Measurements from ENCODE around the gene KLHDC8A. TPM values are rescaled to one million over a fixed set of nuclear protein-coding genes. Genes with fewer than 3 reads are reported as not detected.

The KLHDC8A gene
- total RNA-seq, 2 experiments from 2014 or later, result not detected

DNA sequence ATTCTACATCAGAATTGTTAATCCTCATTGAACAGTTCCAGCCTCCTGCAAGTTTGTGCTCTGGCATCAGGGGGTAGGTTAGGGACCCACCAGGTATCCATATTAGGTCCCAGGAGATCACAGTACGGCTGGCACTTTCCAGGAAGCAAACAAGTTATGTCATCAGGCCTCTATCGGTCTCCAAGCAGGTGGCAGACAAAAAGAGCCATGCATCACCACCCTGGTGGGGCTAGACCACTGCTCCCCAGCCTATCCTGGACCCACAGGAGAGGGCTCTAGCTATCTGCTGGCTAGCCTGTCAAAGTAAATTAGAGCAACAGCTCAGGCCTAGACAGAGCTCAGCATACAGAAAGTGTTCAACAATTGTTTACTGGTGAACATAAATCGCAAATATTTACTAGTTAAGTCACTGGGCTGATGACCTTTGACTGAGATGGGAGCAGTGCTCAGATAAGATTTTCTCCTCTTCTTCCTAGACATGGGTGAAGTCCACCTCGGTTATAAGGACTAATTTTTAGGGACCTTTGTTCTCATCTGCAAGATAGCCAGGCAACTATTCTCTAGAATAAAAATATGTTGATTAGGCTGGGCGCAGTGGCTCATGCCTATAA is 41.6 kb downstream of the KLHDC8A start:
- ATAC-seq, result no peak
- peak overlapping the region; percentile 98 for H3K27ac Mint-ChIP-seq
- peaks cover 6% of the 10 kb centered on the region for H3K36me3 Mint-ChIP-seq (ENCODE audit: low read depth)
- H3K4me3 Mint-ChIP-seq, result peak overlapping the region; percentile 81
- TF ChIP-seq, protein P1, sequence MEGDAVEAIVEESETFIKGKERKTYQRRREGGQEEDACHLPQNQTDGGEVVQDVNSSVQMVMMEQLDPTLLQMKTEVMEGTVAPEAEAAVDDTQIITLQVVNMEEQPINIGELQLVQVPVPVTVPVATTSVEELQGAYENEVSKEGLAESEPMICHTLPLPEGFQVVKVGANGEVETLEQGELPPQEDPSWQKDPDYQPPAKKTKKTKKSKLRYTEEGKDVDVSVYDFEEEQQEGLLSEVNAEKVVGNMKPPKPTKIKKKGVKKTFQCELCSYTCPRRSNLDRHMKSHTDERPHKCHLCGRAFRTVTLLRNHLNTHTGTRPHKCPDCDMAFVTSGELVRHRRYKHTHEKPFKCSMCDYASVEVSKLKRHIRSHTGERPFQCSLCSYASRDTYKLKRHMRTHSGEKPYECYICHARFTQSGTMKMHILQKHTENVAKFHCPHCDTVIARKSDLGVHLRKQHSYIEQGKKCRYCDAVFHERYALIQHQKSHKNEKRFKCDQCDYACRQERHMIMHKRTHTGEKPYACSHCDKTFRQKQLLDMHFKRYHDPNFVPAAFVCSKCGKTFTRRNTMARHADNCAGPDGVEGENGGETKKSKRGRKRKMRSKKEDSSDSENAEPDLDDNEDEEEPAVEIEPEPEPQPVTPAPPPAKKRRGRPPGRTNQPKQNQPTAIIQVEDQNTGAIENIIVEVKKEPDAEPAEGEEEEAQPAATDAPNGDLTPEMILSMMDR (IDR thresholded peaks at IDR 0.05), result no peak
- CTCF ChIA-PET, result interaction anchor here (1.5 to 29.5 kb wide), 4 partner anchors 10 to 86 kb away, joined by 6 to 1285 read pairs (median 16); no protein-coding TSS in a partner anchor
- H3K27me3 Mint-ChIP-seq, result no peaks in the 10 kb centered on the region
- POLR2A ChIA-PET, result interaction anchor here (1.0 to 14.6 kb wide), 2 partner anchors 12 to 31 kb away, joined by 3 to 158 read pairs; no protein-coding TSS in a partner anchor
- intact Hi-C loops (cut with micrococcal nuclease), result no loop called here
- H3K4me1 Mint-ChIP-seq (ENCODE audit: low read depth), result peaks cover 96% of the 10 kb centered on the region
- peak; percentile 41 for DNase-seq
- no peaks in the 10 kb centered on the region for H3K9me3 Mint-ChIP-seq

- POLR2A ChIA-PET, result interaction anchor here (0.6 to 14.6 kb wide), 11 partner anchors 11 to 436 kb away, joined by 3 to 158 read pairs (median 3); no protein-coding TSS in a partner anchor
- Mint-ChIP-seq H3K9me3 (no peaks in the 10 kb centered on the region), H3K27ac (peak overlapping the region; percentile 98), H3K4me1 (ENCODE audit: low read depth) (peaks cover 87% of the 10 kb centered on the region), H3K4me3 (peak overlapping the region; percentile 81), H3K36me3 (ENCODE audit: low read depth) (peaks cover 6% of the 10 kb centered on the region), H3K27me3 (no peaks in the 10 kb centered on the region)
- intact Hi-C loops (cut with micrococcal nuclease), result no loop called here
- CTCF ChIA-PET, result interaction anchor here (0.9 to 29.5 kb wide), 7 partner anchors 9 to 117 kb away, joined by 3 to 1285 read pairs (median 6); no protein-coding TSS in a partner anchor
- ATAC-seq, result peak; percentile 88
- DNase-seq, result peak; percentile 86
- TF ChIP-seq, protein P1 (IDR thresholded peaks at IDR 0.05), result no peak
Measured at GRCh38 chr1:205313563-205314308, 43.0 kb downstream of the KLHDC8A start.

GRCh38 chr1:205312866-205313562 is 43.7 kb downstream of the KLHDC8A start:
- no peak for ATAC-seq
- no peaks in the 10 kb centered on the region for H3K27me3 Mint-ChIP-seq
- H3K36me3 Mint-ChIP-seq (ENCODE audit: low read depth), result peaks cover 6% of the 10 kb centered on the region
- intact Hi-C loops (cut with micrococcal nuclease), result no loop called here
- ChIA-PET POLR2A (interaction anchor here (0.6 to 14.6 kb wide), 8 partner anchors 14 to 436 kb away, joined by 3 to 158 read pairs (median 4); no protein-coding TSS in a partner anchor), CTCF (interaction anchor here (1.1 to 29.5 kb wide), 4 partner anchors 12 to 118 kb away, joined by 3 to 1285 read pairs (median 16); no protein-coding TSS in a partner anchor)
- H3K4me1 Mint-ChIP-seq (ENCODE audit: low read depth), result peaks cover 80% of the 10 kb centered on the region
- peak overlapping the region; percentile 81 for H3K4me3 Mint-ChIP-seq
- H3K27ac Mint-ChIP-seq, result peak overlapping the region; percentile 98
- H3K9me3 Mint-ChIP-seq, result no peaks in the 10 kb centered on the region
- peak; percentile 47 for DNase-seq
- TF ChIP-seq, protein P1 (IDR thresholded peaks at IDR 0.05), result no peak

DNA sequence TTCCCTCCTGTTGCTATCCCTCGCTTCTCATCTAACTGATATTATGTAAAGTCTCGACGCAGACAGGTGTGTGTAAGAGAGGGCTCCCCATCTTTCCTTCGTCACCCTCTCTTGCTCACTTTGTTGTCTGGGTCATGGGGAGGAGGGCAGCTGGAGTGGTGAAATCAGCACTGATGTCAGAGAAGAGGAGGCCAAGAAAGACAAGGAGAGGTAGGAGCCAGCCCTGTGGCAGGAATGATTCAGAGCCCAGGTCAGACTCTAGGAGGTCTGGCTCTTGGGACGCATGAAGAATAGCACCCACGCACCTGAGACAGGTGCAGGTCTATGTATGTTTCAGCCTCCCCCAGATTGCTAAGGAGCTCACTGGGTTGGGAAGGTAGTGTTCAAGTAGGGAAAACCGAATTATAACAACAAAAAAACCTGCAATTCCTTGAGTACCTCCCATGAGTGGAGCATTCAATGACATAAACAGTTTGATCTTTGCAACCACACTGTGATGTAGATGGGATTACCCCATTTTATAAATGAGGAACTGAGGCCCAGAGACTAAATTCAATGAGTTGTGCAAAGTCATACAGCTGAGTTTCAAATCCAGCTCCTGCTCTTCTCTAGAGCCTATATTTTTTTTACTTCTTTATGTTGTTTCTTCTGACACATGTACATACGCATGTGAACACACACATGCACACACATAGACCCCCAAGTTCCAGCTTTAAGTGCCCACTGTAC is 45.6 kb downstream of the KLHDC8A start:
- H3K4me1 Mint-ChIP-seq (ENCODE audit: low read depth), result peaks cover 67% of the 10 kb centered on the region
- ChIA-PET CTCF (interaction anchor here (0.9 to 29.5 kb wide), 6 partner anchors 8 to 64 kb away, joined by 3 to 1285 read pairs (median 4); no protein-coding TSS in a partner anchor), POLR2A (interaction anchor here (0.8 to 1.5 kb wide), 2 partner anchors 8 to 10 kb away, joined by 3 read pairs; no protein-coding TSS in a partner anchor)
- H3K4me3 Mint-ChIP-seq, result no peak overlapping the region
- intact Hi-C loops (cut with micrococcal nuclease), result no loop called here
- TF ChIP-seq, protein P1 (IDR thresholded peaks at IDR 0.05), result no peak
- H3K27me3 Mint-ChIP-seq, result no peaks in the 10 kb centered on the region
- no peak for DNase-seq
- H3K27ac Mint-ChIP-seq, result peak overlapping the region; percentile 46
- no peak for ATAC-seq
- peaks cover 10% of the 10 kb centered on the region for H3K36me3 Mint-ChIP-seq (ENCODE audit: low read depth)
- no peaks in the 10 kb centered on the region for H3K9me3 Mint-ChIP-seq

Measured in activated CD8-positive, alpha-beta T cell treated with anti-CD3 and anti-CD28 coated beads for 36 hours (primary cell).